PC-9 (cell line): ENCODE results near the gene WDR77. TPM values are rescaled to one million over a fixed set of nuclear protein-coding genes. Genes with fewer than 3 reads are reported as not detected.

Experiments
- BruUV-seq: library from RNA; stranded (reverse); fragments of 400-500 nt; replicated peaks from 2 replicates; lab custom pipeline; 2021; lab: Mats Ljungman, UMichigan
- CTCF ChIA-PET: fragments of 300-600 bp; sonication (Branson Sonifier 250); formaldehyde crosslinking; loops from one replicate; lab custom pipeline; 2022; ENCODE audit warnings: antibody characterized with exemption; lab: Charles Lee
- POLR2A ChIA-PET: fragments of 300-600 bp; sonication (Branson Sonifier 250); formaldehyde crosslinking; loops from one replicate; lab custom pipeline; 2022; ENCODE audit warnings: antibody characterized with exemption; ENCODE audit not compliant: unreplicated experiment; lab: Charles Lee
- DNase-seq, 2 experiments: peaks; one replicate each; pipeline versions ENCODE4 v3.0.0 to v3.0.0-alpha.2; 2015 to 2022; ENCODE audit warnings: mixed read lengths in 1 of 2
- H2AFZ ChIP-seq: fragments of 200-600 bp; sonication (generic); 2 replicates; pipeline ENCODE4 v1.8.1; 2017; ENCODE audit warnings: antibody characterized with exemption
- H3F3A ChIP-seq: fragments of 200-600 bp; sonication (generic); 2 replicates; pipeline ENCODE4 v1.8.1; 2017; ENCODE audit warnings: antibody characterized with exemption, mild to moderate bottlenecking, low read depth; ENCODE audit not compliant: insufficient read depth
- H3K27ac ChIP-seq: fragments of 200-600 bp; sonication (generic); 2 replicates; pipeline ENCODE4 v1.6.1; 2016; ENCODE audit warnings: mixed run types
- H3K27me3 ChIP-seq: fragments of 200-600 bp; sonication (generic); 2 replicates; pipeline ENCODE4 v1.6.1; 2016; ENCODE audit warnings: low read depth, mixed run types; ENCODE audit not compliant: insufficient read depth
- H3K36me3 ChIP-seq: fragments of 200-600 bp; sonication (generic); 2 replicates; pipeline ENCODE4 v1.6.1; 2016; ENCODE audit warnings: low read depth, mixed run types
- H3K4me1 ChIP-seq: fragments of 200-600 bp; sonication (generic); replicated peaks from 2 replicates; pipeline ENCODE4 v1.6.1; 2016; ENCODE audit warnings: mixed run types; ENCODE audit not compliant: insufficient read depth
- H3K4me2 ChIP-seq: fragments of 200-600 bp; sonication (generic); 2 replicates; pipeline ENCODE4 v1.6.1; 2017; ENCODE audit warnings: mixed run types
- H3K4me3 ChIP-seq: fragments of 200-600 bp; sonication (generic); 2 replicates; pipeline ENCODE4 v1.6.1; 2016; ENCODE audit warnings: mixed run types
- H3K79me2 ChIP-seq: fragments of 200-600 bp; sonication (generic); 2 replicates; pipeline ENCODE4 v1.6.1; 2017; ENCODE audit warnings: low read depth, mixed run types
- H3K9me2 ChIP-seq: fragments of 200-600 bp; sonication (generic); 2 replicates; pipeline ENCODE4 v1.8.1; 2017; ENCODE audit warnings: mild to moderate bottlenecking; ENCODE audit not compliant: insufficient read depth
- H3K9me3 ChIP-seq: fragments of 200-600 bp; sonication (generic); 2 replicates; pipeline ENCODE4 v1.8.1; 2016; ENCODE audit warnings: low read depth; ENCODE audit not compliant: insufficient read depth
- H4K20me1 ChIP-seq: fragments of 200-600 bp; sonication (generic); 2 replicates; pipeline ENCODE4 v1.8.1; 2017; ENCODE audit not compliant: insufficient read depth
- EZH2 ChIP-seq: fragments of 200-600 bp; sonication (generic); IDR thresholded peaks from 2 replicates; pipeline ENCODE4 v1.8.0; 2017; ENCODE audit warnings: antibody characterized with exemption, low read depth
- intact Hi-C: fragments of 100-400 bp; cut with micrococcal nuclease; formaldehyde crosslinking; loops from one replicate; pipeline ENCODE4 v1.10.0; 2022; ENCODE audit not compliant: unreplicated experiment
- total RNA-seq: library from RNA; stranded (reverse); gene quantifications from 2 replicates; pipeline ENCODE4 v1.2.3, GENCODE V29; 2021
- TF ChIP-seq, protein P1 (sequence below): fragments of 200-600 bp; sonication (generic); conservative IDR thresholded peaks from 2 replicates; pipeline ENCODE4 v1.6.1; 2017; ENCODE audit warnings: mixed run types, antibody characterized with exemption, mild to moderate bottlenecking, moderate library complexity

Gene WDR77
- total RNA-seq, 1 experiment from 2014 or later: 23.7 TPM

DNA sequence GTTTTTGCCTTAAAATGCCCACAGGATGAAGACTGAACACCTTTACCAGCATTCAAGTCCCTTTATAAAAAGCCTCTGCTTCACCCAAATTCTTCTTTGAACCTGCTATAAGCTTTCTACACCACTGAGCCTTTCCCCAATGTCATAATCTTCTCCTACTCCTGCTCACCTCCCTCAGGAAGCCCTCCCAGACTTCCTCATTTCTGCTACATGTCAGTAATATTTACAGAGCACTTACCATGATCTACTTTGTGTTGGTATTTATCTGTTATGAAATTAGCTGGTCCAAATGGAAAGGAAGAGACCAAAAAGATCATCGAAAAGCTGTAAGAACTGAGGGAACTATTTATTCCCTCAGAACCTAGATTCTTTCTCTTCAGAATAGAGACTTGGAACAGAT is 30.0 kb downstream of the WDR77 start:
- DNase-seq: peak in 1 of 2 experiments; percentile 10
- H3K9me3 ChIP-seq: no peaks in the 10 kb centered on the region
- H3K9me2 ChIP-seq: no peaks in the 10 kb centered on the region
- H3K4me1 ChIP-seq: peaks cover 54% of the 10 kb centered on the region
- no peaks in the 10 kb centered on the region for H3K36me3 ChIP-seq
- peaks cover 23% of the 10 kb centered on the region; the same call in 1 of the 2 replicates for H3F3A ChIP-seq
- H3K79me2 ChIP-seq: no peaks in the 10 kb centered on the region
- BruUV-seq: no TSS peak
- no peak for TF ChIP-seq EZH2
- TF ChIP-seq, protein P1, sequence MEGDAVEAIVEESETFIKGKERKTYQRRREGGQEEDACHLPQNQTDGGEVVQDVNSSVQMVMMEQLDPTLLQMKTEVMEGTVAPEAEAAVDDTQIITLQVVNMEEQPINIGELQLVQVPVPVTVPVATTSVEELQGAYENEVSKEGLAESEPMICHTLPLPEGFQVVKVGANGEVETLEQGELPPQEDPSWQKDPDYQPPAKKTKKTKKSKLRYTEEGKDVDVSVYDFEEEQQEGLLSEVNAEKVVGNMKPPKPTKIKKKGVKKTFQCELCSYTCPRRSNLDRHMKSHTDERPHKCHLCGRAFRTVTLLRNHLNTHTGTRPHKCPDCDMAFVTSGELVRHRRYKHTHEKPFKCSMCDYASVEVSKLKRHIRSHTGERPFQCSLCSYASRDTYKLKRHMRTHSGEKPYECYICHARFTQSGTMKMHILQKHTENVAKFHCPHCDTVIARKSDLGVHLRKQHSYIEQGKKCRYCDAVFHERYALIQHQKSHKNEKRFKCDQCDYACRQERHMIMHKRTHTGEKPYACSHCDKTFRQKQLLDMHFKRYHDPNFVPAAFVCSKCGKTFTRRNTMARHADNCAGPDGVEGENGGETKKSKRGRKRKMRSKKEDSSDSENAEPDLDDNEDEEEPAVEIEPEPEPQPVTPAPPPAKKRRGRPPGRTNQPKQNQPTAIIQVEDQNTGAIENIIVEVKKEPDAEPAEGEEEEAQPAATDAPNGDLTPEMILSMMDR: no peak
- no peaks in the 10 kb centered on the region for H3K27me3 ChIP-seq
- intact Hi-C loops: no loop called here
- ChIA-PET CTCF (no interaction called here), POLR2A (no interaction called here)
- no peak overlapping the region for H2AFZ ChIP-seq
- no peaks in the 10 kb centered on the region for H4K20me1 ChIP-seq
- H3K27ac ChIP-seq: no peak overlapping the region
- H3K4me3 ChIP-seq: no peak overlapping the region
- no peak overlapping the region for H3K4me2 ChIP-seq

DNA sequence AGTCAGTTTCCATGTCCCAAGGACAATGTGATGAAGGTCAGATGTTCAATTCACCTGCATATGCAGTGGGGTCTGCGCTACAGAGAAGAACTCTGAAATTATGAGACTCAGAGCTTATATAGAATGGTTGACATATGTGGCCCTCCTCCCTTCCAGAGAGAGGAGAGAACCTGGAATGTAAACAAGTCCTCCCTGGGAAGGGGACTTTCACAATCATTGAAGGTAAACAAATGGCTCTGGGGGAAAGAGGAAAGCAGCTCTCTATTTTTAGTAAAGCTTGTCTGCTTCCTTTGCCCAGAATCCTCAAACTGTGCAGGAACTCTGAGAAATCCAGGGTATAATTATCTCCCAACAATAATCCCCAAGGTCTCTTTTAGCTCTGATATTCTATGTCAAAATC is 31.3 kb downstream of the WDR77 start:
- Histone ChIP-seq H2AFZ (no peak overlapping the region), H3K4me3 (no peak overlapping the region; the same call in 1 of the 2 replicates), H4K20me1 (no peaks in the 10 kb centered on the region), H3K36me3 (no peaks in the 10 kb centered on the region), H3K4me1 (peaks cover 43% of the 10 kb centered on the region), H3K27me3 (no peaks in the 10 kb centered on the region), H3K4me2 (peak overlapping the region; percentile 52), H3K27ac (no peak overlapping the region), H3K9me3 (no peaks in the 10 kb centered on the region), H3K79me2 (no peaks in the 10 kb centered on the region), H3K9me2 (no peaks in the 10 kb centered on the region), H3F3A (peaks cover 10% of the 10 kb centered on the region; the same call in 1 of the 2 replicates)
- intact Hi-C loops: no loop called here
- no TSS peak for BruUV-seq
- peak in 1 of 2 experiments; percentile 85 for DNase-seq
- POLR2A ChIA-PET: no interaction called here
- TF ChIP-seq, protein P1: no peak
- no peak for TF ChIP-seq EZH2
- CTCF ChIA-PET: no interaction called here

DNA sequence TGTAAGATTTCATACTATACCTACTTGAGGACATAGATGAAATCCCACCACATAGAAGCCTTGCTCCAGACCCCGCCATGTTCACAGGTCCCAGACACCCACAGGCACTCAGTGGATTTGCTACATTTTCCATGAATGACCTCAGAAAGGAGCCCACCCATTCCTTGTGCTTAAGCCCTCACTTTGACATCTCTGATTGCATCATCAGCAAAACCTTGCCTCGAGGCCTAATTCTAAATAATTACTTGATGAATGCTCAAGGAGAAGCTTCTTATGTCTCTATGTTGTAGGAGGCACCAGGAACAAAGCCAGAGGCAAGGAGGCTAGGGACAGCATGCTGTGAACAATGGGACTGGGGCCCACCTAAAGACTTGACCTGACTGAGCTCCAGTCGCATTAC is 33.6 kb downstream of the WDR77 start:
- no TSS peak for BruUV-seq
- ChIA-PET CTCF (no interaction called here), POLR2A (no interaction called here)
- H3K27ac ChIP-seq: no peak overlapping the region
- no peaks in the 10 kb centered on the region; the same call in 1 of the 2 replicates for H3F3A ChIP-seq
- no peak overlapping the region for H3K4me3 ChIP-seq
- H3K9me2 ChIP-seq: no peaks in the 10 kb centered on the region
- peaks cover 27% of the 10 kb centered on the region for H3K4me1 ChIP-seq
- no peak for DNase-seq
- no peak overlapping the region for H3K4me2 ChIP-seq
- no peaks in the 10 kb centered on the region for H3K9me3 ChIP-seq
- TF ChIP-seq, protein P1: no peak
- TF ChIP-seq EZH2: no peak
- H3K79me2 ChIP-seq: no peaks in the 10 kb centered on the region
- intact Hi-C loops: no loop called here
- H2AFZ ChIP-seq: no peak overlapping the region
- H3K36me3 ChIP-seq: no peaks in the 10 kb centered on the region
- H3K27me3 ChIP-seq: peaks cover 14% of the 10 kb centered on the region; the same call in 1 of the 2 replicates
- H4K20me1 ChIP-seq: no peaks in the 10 kb centered on the region
